Measurements from ENCODE around the gene ZNF219. TPM values are rescaled to one million over a fixed set of nuclear protein-coding genes. Genes with fewer than 3 reads are reported as not detected.
A peak's percentile ranks its signal among the peaks of the same experiment; 100 is the strongest.

Gene ZNF219
- total and polyA plus RNA-seq, 2 of the 13 experiments (the other 11 are each of a cell fraction or from before 2014, with no cell fraction given), result 34.5 to 36.6 TPM

DNA sequence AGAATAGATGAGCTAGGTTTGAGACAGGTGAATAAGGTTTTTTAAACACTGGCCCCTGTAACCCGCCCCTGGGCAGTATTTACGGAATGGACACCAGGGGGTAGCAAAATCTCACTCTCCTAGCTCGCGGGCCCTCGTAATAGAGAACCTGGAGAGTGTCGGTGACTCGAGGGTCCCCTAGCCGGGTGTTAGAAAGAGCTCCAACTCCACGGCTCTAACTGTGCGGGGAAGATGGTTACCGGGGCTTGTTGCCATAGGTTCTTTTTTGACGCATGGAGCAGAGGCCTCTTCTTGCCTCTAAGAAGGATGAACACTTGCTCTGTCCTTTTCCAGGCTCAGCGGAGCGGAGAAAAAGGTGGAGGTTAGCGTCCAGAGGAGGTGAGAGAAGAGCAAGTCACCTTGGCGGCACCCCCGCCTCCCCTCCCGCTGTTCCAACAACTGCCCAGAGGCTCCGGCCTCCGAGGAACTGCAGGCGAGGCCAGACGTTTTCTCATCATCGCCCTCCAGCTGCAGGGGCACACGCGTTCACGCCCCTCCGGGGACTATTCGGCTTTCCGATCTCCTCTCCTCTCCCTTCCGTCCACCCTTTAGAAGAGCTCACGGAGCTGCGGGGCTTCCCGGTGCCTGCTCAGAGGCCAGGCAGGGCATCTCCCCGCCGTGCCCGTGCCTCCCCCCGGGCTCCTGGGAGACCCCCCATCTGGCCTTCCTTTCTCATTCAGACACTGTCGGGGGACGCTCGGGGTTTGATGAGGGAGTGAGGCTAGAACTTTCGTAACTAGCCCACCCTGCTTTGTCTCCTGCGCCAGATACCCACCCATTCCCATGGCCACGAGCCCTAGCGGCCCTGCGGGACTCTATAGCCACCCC lies 29.7 kb downstream of the ZNF219 start (continued):
- TF ChIP-seq IKZF4 (CRISPR knock-in tag; IDR thresholded peaks at IDR 0.05; ENCODE audit: borderline replicate concordance, low read depth, not compliant biosample characterization), result no peak
- TF ChIP-seq ZNF777 (CRISPR knock-in tag; IDR thresholded peaks at IDR 0.05), result peak; percentile 56; the same call in 1 of the 2 replicates
- TF ChIP-seq ZNF772 (CRISPR knock-in tag; IDR thresholded peaks at IDR 0.05), result peak; percentile 54; the same call in 1 of the 2 replicates
- no peak for TF ChIP-seq WIZ (CRISPR knock-in tag; IDR thresholded peaks at IDR 0.05)
- TF ChIP-seq ZFP36 (IDR thresholded peaks at IDR 0.05; ENCODE audit: borderline replicate concordance, low read depth, low read length, partially characterized antibody), result no peak
- no peak for TF ChIP-seq CENPX (CRISPR knock-in tag; IDR thresholded peaks at IDR 0.05)
- 0 out of 2 replicates have a peak, but pooled peaks have one; percentile 4 for TF ChIP-seq SIN3A (IDR thresholded peaks at IDR 0.05; ENCODE audit: borderline replicate concordance, low read depth, low read length)
- TF ChIP-seq, protein P1, sequence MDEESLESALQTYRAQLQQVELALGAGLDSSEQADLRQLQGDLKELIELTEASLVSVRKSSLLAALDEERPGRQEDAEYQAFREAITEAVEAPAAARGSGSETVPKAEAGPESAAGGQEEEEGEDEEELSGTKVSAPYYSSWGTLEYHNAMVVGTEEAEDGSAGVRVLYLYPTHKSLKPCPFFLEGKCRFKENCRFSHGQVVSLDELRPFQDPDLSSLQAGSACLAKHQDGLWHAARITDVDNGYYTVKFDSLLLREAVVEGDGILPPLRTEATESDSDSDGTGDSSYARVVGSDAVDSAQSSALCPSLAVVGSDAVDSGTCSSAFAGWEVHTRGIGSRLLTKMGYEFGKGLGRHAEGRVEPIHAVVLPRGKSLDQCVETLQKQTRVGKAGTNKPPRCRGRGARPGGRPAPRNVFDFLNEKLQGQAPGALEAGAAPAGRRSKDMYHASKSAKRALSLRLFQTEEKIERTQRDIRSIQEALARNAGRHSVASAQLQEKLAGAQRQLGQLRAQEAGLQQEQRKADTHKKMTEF (CRISPR knock-in tag; IDR thresholded peaks at IDR 0.05), result no peak; the same call in 1 of the 2 replicates
- TF ChIP-seq, protein P2, sequence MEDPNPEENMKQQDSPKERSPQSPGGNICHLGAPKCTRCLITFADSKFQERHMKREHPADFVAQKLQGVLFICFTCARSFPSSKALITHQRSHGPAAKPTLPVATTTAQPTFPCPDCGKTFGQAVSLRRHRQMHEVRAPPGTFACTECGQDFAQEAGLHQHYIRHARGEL (CRISPR knock-in tag; IDR thresholded peaks at IDR 0.05), result no peak
- TF ChIP-seq XRCC5 (optimal IDR thresholded peaks at IDR 0.05; ENCODE audit: low read length), result peak; percentile 52
- 0 out of 2 replicates have a peak, but pooled peaks have one; percentile 46 for TF ChIP-seq ZBTB20 (CRISPR knock-in tag; IDR thresholded peaks at IDR 0.05; ENCODE audit: borderline replicate concordance, low read depth)
- TF ChIP-seq, protein P3, sequence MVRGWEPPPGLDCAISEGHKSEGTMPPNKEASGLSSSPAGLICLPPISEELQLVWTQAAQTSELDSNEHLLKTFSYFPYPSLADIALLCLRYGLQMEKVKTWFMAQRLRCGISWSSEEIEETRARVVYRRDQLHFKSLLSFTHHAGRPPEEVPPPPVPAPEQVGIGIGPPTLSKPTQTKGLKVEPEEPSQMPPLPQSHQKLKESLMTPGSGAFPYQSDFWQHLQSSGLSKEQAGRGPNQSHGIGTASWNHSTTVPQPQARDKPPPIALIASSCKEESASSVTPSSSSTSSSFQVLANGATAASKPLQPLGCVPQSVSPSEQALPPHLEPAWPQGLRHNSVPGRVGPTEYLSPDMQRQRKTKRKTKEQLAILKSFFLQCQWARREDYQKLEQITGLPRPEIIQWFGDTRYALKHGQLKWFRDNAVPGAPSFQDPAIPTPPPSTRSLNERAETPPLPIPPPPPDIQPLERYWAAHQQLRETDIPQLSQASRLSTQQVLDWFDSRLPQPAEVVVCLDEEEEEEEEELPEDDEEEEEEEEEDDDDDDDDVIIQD (CRISPR knock-in tag; IDR thresholded peaks at IDR 0.05; ENCODE audit: low read depth), result peak; percentile 29; the same call in 1 of the 2 replicates
- TF ChIP-seq GLI4 (CRISPR knock-in tag; IDR thresholded peaks at IDR 0.05; ENCODE audit: borderline replicate concordance), result no peak
- TF ChIP-seq TBX2 (CRISPR knock-in tag; IDR thresholded peaks at IDR 0.05; ENCODE audit: borderline replicate concordance), result no peak
- TF ChIP-seq, protein P4, sequence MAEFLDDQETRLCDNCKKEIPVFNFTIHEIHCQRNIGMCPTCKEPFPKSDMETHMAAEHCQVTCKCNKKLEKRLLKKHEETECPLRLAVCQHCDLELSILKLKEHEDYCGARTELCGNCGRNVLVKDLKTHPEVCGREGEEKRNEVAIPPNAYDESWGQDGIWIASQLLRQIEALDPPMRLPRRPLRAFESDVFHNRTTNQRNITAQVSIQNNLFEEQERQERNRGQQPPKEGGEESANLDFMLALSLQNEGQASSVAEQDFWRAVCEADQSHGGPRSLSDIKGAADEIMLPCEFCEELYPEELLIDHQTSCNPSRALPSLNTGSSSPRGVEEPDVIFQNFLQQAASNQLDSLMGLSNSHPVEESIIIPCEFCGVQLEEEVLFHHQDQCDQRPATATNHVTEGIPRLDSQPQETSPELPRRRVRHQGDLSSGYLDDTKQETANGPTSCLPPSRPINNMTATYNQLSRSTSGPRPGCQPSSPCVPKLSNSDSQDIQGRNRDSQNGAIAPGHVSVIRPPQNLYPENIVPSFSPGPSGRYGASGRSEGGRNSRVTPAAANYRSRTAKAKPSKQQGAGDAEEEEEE (CRISPR knock-in tag; IDR thresholded peaks at IDR 0.05; ENCODE audit: borderline replicate concordance), result no peak
- no peak; the same call in 1 of the 2 replicates for TF ChIP-seq KMT2B (CRISPR knock-in tag; IDR thresholded peaks at IDR 0.05)
- no peak; the same call in 1 of the 2 replicates for TF ChIP-seq RFXANK (CRISPR knock-in tag; IDR thresholded peaks at IDR 0.05)
- no peak for TF ChIP-seq SIN3B (IDR thresholded peaks at IDR 0.05; ENCODE audit: low read length)
- TF ChIP-seq HNRNPL (IDR thresholded peaks at IDR 0.05; ENCODE audit: low read depth, low read length), result 0 out of 2 replicates have a peak, but pooled peaks have one; percentile 13
- TF ChIP-seq ZNF629 (CRISPR knock-in tag; conservative IDR thresholded peaks at IDR 0.05), result no peak
- TF ChIP-seq ZNF441 (CRISPR knock-in tag; IDR thresholded peaks at IDR 0.05; ENCODE audit: borderline replicate concordance), result no peak
- TF ChIP-seq PPARG (CRISPR knock-in tag; conservative IDR thresholded peaks at IDR 0.05), result no peak
- TF ChIP-seq ZNF367 (CRISPR knock-in tag; IDR thresholded peaks at IDR 0.05; ENCODE audit: borderline replicate concordance), result no peak
- TF ChIP-seq, protein P5, sequence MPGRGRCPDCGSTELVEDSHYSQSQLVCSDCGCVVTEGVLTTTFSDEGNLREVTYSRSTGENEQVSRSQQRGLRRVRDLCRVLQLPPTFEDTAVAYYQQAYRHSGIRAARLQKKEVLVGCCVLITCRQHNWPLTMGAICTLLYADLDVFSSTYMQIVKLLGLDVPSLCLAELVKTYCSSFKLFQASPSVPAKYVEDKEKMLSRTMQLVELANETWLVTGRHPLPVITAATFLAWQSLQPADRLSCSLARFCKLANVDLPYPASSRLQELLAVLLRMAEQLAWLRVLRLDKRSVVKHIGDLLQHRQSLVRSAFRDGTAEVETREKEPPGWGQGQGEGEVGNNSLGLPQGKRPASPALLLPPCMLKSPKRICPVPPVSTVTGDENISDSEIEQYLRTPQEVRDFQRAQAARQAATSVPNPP (CRISPR knock-in tag; IDR thresholded peaks at IDR 0.05), result no peak

Measured in HepG2 (cell line).